ENCODE measurements around the gene NOS1AP.
A peak's percentile ranks its signal among the peaks of the same experiment; 100 is the strongest.
"Not testable (repeated sequence)": the region's sequence is repeated elsewhere in the genome, so short reads cannot be mapped to it uniquely, and the experiment has no call there.

NOS1AP gene

DNA sequence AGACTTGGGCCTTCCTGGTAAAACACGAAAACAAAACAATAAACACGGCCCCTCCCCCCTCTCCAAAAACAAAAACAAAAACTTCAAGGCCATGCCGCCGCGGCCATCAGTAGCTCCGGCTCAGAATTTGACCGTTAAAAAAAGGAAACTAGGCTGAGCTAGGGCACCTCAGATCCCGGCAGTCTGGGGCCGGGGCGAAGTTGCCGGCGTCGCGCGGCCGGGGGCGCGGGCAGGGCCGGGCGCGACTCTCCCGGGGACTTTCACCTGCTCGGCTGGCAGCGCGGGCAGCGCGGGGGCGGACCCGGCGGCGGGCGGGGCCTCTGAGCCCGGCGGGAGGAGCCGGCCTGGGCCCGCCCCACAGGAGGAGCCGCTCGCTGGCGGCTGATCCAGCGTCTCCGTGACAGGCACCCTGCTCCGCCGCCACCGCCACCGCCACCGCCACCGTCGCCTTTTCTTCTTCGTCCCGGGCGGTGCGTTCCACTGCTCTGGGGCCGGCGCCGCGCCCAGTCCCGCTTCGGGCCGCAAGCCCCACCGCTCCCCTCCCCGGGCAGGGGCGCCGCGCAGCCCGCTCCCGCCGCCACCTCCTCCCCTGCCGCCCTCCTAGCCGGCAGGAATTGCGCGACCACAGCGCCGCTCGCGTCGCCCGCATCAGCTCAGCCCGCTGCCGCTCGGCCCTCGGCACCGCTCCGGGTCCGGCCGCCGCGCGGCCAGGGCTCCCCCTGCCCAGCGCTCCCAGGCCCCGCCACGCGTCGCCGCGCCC, at the start of gene NOS1AP:
Gene NOS1AP, plus strand, starts transcription at position 358 of the 760 bp plus-strand sequence. CDS start 487 bp downstream, outside the sequence.
- peak; percentile 76 for DNase-seq

- no peak for DNase-seq
Observed at GRCh38 chr1:162020150-162020549, 49.3 kb upstream of the NOS1AP start.

DNA sequence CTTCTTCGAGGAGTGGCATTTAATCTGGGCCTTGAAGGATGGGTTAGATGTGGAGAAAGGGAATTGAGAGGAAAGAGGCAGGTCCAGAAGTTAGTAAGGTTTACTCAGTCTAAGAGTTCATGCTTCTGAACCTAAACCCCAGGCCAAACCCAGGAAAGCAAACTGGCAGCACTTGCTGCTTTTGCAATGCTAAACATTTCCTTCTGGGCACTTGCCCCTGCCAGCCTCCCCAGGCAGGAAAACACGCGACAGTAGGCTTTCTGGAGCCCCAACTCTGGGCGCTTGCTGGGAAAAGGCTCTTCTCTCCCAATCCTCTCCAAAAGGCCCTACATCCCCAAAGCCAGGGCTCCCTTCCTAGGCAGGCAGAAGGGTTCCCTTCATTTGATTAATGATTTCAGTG, 48.4 kb upstream of the NOS1AP start:
- DNase-seq = no peak

DNA sequence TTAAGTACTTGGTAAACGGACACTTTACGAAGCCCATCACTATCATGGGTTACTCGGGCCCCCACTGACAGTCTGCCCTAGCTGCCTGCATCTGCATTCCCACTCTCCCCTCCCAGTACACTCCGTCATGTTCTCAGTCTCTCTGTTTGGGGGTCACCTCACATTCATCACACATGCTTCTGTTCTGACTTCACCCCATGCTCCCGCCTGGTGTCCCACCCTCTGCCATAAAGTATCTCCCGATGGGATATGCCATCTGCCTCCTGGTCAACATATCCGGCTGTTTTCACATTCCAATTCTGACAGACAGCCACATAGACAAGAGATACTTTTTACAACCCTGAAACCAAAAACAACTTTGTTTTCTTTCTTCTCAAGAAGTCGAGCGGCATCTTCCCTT, 46.9 kb upstream of the NOS1AP start:
- no peak for DNase-seq

DNA sequence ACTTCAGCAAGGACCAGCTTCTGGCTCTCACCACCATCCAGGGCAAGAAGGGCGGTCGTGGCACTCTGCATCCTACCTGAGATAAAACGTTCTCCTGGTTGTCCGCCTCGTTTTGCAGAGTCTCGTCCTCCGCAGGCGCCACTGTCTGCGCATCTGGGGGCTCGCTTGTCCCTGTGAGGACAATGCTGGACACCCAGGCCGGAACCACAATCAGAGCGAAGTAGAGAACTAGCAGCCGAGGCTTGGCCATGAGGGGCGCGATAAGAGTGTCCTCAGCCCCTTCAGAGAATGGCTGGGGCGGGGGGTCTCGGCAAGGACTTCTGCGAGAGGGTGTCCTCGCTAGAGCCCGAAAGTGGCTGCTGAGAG, 46.3 kb upstream of the NOS1AP start:
- no peak for DNase-seq

DNA sequence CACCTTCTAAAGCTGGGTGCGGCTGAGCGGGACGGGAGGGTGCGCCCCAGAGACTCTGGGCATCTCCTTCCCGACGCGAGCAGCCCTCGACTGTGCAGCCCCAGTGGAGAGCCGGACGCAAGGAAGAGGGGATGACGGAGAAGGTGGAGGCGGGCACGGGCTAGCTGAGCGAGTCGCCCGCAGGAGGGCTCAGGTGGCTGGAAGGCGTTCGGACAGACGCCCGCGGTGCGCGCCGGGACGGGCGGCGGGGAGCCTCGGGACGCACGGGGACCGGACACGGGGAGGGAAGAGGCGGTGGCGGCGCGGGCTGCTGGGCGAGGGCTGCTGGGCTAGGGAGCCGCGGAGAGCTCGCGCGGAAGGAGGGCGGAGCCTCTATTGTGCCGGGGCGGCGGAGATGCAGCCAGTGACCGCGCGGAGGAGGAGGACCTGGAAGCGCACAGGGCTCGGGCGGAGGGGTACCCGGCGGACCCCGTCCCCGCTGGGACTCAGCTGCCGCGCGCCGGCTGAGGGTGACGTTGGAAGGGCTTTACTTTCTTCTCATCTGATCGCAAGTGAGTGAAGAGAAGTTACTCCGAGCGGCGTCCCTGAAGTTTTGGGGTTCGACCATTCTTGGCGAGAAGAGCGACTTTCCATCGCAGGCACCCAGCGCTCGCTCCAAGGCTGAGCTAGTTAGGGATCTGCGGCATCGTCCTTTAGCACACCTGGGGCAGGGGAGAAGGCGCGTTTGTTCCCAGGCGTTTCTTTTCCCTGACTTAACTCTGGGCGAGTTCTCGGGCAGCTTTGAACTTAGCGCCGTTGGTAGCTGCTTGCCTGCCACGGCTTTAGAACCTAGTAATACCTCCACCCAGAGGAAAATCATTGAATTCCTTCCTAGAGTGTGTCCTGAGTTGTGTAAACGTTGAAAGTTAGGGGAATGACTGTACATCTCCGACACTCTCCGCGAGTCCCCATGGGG, 45.7 kb upstream of the NOS1AP start, which contains the start of gene OLFML2B:
Gene OLFML2B, minus strand, starts transcription at position 323 of the 955 bp plus-strand sequence. CDS start 439 bp downstream, outside the sequence.
- peak; percentile 47 for DNase-seq

DNA sequence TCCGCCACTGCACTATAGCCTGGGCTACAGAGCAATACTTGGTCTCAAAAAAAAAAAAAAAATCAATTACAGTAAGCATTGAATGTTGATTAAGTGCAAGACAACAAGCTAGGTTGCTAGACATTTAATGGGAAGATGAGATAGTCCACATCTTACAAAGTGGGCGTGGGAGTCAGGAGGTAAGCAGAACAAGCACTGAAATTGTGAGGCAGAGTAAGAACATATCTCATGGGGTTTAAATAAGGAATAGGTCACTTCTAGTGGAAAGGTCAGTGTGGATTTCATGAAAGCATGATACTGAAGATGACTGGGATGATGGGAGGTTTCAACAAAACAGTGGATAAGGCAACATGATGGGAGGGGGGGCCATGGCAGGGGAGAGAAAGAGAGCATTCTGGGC, 44.0 kb upstream of the NOS1AP start:
- no peak for DNase-seq

DNA sequence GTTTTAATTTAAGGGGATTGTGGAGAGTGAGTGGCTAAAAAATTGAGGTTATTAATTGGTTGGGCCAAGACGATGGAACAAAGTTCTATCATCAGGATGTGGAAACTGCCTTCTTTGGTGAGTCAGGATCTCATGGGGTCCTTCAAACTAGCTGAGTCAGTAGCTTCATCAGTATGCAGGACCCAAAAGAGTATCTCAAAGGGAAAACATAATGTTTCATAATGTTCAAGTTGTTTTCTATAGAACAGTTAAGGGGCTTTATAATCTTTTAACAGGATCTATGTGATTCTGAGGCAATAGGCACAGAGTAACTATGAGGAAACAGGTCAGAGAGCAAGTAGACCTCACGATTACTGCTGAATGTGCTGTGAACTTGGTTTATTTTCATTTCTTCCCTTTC, 42.6 kb upstream of the NOS1AP start:
- no peak for DNase-seq

GRCh38 chr1:162028726-162029125, 40.8 kb upstream of the NOS1AP start:
- DNase-seq = no peak

GRCh38 chr1:162029157-162029556, 40.3 kb upstream of the NOS1AP start:
- DNase-seq = no peak

DNA sequence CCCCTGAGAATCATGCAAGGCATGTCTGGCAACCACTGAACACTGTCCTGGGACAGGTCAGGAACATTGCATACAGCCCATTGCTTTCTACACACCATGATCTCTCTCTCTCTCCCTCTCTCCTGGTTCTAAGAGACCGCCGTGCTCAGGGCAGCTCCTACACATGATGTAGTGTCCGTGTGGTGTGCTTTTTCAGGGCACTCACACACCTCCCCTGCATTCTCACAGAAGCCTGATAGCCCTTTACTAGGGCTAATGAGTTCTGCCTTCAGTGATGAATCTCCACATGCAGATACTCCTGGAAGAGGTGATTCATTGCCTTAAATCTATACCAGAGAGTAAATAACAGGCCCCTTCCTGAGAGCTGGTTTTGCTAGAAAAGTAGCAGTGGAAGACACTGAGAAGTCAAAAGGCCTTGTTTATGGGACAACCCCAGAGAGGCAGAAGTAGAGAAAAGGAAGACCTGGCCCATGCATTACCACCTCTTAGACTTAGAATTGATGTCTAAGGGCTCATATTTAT, 38.7 kb upstream of the NOS1AP start:
- DNase-seq = no peak

DNA sequence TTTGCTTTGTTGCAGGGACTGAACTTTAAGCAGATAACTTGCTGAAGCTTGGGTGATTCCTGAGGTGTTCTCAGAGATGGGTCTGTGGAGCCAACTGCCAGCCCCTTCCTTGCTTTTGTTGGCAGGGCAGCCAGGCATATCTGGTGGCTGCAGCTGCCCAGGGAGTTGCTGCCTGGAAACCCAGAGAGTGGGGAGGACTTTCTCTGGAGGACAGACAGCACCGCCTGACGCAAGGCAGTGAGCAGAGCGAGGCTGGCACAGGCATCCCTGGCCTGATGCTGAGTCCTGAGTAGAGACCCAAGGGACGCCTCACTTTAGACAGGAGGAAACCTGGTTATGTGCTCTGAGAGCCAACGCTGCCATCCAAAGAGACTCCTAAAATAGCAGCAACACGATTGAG, 36.1 kb upstream of the NOS1AP start:
- DNase-seq = no peak

DNA sequence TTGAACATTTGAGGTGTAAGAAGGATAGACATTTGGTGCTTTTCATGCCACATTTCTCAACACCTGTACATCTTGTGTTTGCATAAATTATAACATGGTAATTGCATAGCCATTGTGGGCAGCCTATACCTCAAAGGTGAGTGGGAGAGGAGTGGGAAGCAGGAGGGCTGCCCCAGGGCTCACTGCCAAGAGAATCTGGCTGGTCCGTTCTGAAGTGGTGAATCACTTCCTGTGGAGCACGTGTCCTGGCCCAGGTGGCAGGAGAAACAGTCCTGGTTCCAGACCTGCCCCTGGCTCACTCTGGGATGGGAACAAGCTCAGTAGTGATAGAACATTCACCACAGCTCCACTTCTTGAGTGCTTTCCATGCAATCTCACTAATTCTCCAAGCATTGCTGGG, 34.2 kb upstream of the NOS1AP start:
- peak; percentile 12 for DNase-seq

DNA sequence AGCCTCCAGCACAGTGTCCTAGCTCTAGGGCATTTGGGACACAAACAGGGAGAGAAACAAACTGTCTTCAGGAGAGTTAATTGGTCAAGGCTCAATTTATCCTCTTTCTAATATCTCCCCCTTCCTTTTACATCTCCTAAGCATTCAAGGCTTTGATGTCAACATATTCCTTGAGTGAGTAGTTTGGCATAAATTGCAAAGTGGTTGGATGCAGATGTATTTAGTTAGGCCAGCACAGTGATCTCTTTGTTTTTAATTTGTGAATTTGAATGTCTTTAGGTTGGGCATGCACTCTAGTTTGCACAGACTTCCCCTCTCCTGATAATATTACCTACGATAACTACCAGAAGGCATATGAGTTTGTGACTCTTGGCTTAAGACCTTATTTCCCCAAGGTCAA, 33.3 kb upstream of the NOS1AP start:
- DNase-seq = no peak

GRCh38 chr1:162038624-162039023, 30.9 kb upstream of the NOS1AP start:
- DNase-seq = no peak

DNA sequence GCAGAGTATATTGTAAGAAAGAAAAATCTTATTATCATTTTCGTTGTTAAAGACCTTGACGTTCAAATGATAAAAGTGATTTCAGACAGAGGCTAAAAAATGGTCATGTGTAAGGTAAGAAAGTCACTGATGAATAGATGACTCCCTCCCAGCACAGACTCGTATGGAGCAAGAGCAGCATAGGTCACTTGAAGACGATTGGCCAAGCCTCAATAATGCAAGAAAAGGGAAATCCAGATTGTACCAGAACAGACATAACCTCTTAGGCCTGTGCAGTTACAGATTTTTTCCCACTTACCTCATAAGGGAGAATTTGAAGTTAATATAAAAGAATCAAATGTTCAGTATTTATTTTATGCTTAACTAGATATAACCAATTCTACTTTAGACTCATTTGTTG, 29.5 kb upstream of the NOS1AP start:
- DNase-seq = no peak

GRCh38 chr1:162040657-162041056, 28.8 kb upstream of the NOS1AP start:
- no peak for DNase-seq

- DNase-seq = no peak
Observed at GRCh38 chr1:162042361-162042760, 27.1 kb upstream of the NOS1AP start.

GRCh38 chr1:162046921-162047320, 22.6 kb upstream of the NOS1AP start:
- DNase-seq = no peak

GRCh38 chr1:162053949-162054348, 15.5 kb upstream of the NOS1AP start:
- DNase-seq = not testable (repeated sequence)

GRCh38 chr1:162055062-162055461, 14.4 kb upstream of the NOS1AP start:
- no peak for DNase-seq

DNA sequence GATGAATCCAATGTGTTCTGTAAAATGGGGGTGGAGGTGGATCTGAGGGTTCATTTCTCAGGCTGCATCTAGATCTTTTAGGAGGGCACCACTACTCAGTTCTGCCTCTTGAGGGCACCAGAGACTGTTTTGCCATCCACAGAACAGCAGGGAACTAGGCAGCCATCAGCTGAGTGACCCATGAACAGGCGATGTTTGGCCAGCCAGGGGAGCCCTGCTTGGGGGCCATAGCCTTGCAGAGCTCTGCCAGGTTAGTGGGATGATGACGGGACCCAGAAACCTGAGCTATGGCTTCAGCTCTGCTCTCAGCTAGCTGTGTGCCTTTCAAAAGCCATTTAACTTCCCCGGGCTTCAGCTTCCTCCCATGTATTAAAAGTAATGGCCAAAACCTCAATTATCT, 13.4 kb upstream of the NOS1AP start:
- peak; percentile 47 for DNase-seq

GRCh38 chr1:162056579-162056978, 12.9 kb upstream of the NOS1AP start:
- no peak for DNase-seq

- no peak for DNase-seq
Observed at GRCh38 chr1:162059721-162060120, 9.8 kb upstream of the NOS1AP start.
